IMR-90 (cell line): ENCODE measurements around the gene EXOC4. TPM values are rescaled to one million over a fixed set of nuclear protein-coding genes. Genes with fewer than 3 reads are reported as not detected.

Experiments
- ATAC-seq: fragments of 200-7000 bp; cut with Tn5 transposase; 2 replicates; pipeline ENCODE4 v1.9.1; 2020; ENCODE audit warnings: low read depth, mild to moderate bottlenecking, moderate library complexity
- BruUV-seq: library from RNA; stranded (reverse); fragments of 400-500 nt; replicated peaks from 2 replicates; lab custom pipeline; 2021; lab: Mats Ljungman, UMichigan
- CTCF ChIA-PET: fragments of 300-600 bp; formaldehyde crosslinking; extraction: SDS; loops from one replicate; lab custom pipeline; 2021; ENCODE audit warnings: antibody characterized with exemption; lab: Yijun Ruan, JAX
- POLR2A ChIA-PET: fragments of 300-600 bp; sonication (Branson Sonifier 250); formaldehyde crosslinking; loops from one replicate; lab custom pipeline; 2022; ENCODE audit warnings: antibody characterized with exemption; ENCODE audit not compliant: unreplicated experiment; lab: Charles Lee
- DNase-seq: peaks from one replicate; pipeline ENCODE4 v3.0.0; 2013
- H2AFZ ChIP-seq: replicated peaks from 2 replicates; pipeline ENCODE3; 2013; ENCODE audit warnings: low read length, mild to moderate bottlenecking; ENCODE audit not compliant: poor library complexity
- H2AK5ac ChIP-seq: 2 replicates; pipeline ENCODE4 v1.6.1; 2013; ENCODE audit warnings: low read depth, low read length, inconsistent platforms
- H2AK9ac ChIP-seq: replicated peaks from 2 replicates; pipeline ENCODE3; 2013; ENCODE audit warnings: mild to moderate bottlenecking, low read depth, low read length, moderate library complexity; ENCODE audit not compliant: poor library complexity
- H2BK120ac ChIP-seq: 2 replicates; pipeline ENCODE4 v1.6.1; 2013; ENCODE audit warnings: low read depth, low read length, inconsistent platforms
- H2BK15ac ChIP-seq: 3 replicates; pipeline ENCODE4 v1.6.1; 2013; ENCODE audit warnings: low read depth, low read length, inconsistent platforms
- H2BK20ac ChIP-seq: 2 replicates; pipeline ENCODE4 v1.6.1; 2013; ENCODE audit warnings: low read depth, mild to moderate bottlenecking, inconsistent platforms, low read length, moderate library complexity
- H2BK5ac ChIP-seq: 2 replicates; pipeline ENCODE4 v1.6.1; 2013; ENCODE audit warnings: mild to moderate bottlenecking, low read depth, low read length, inconsistent platforms; ENCODE audit not compliant: poor library complexity, severe bottlenecking
- H3K14ac ChIP-seq: replicated peaks from 2 replicates; pipeline ENCODE4 v1.6.1; 2013; ENCODE audit warnings: low read depth, low read length, inconsistent platforms
- H3K18ac ChIP-seq: 2 replicates; pipeline ENCODE4 v1.6.1; 2013; ENCODE audit warnings: low read depth, low read length, control low read depth
- H3K23ac ChIP-seq: 2 replicates; pipeline ENCODE4 v1.6.1; 2013; ENCODE audit warnings: low read depth, low read length, inconsistent platforms
- H3K27ac ChIP-seq: 2 replicates; pipeline ENCODE4 v1.5.1; 2013; ENCODE audit warnings: mild to moderate bottlenecking, control low read depth, low read length; ENCODE audit not compliant: insufficient read depth
- H3K27me3 ChIP-seq: 2 replicates; pipeline ENCODE4 v1.6.1; 2013; ENCODE audit warnings: low read length; ENCODE audit not compliant: control insufficient read depth, insufficient read depth
- H3K36me3 ChIP-seq: 2 replicates; pipeline ENCODE4 v1.6.1; 2013; ENCODE audit warnings: low read length, mixed read lengths; ENCODE audit not compliant: control insufficient read depth, insufficient read depth
- H3K4ac ChIP-seq: 2 replicates; pipeline ENCODE4 v1.6.1; 2013; ENCODE audit warnings: low read depth, low read length, inconsistent platforms
- H3K4me1 ChIP-seq: 2 replicates; pipeline ENCODE4 v1.6.1; 2013; ENCODE audit warnings: low read length, mixed read lengths; ENCODE audit not compliant: control insufficient read depth, insufficient read depth
- H3K4me2 ChIP-seq: 2 replicates; pipeline ENCODE4 v1.6.1; 2013; ENCODE audit warnings: low read depth, mild to moderate bottlenecking, control low read depth, low read length, moderate library complexity
- H3K4me3 ChIP-seq: 2 replicates; pipeline ENCODE4 v1.5.1; 2013; ENCODE audit warnings: low read depth, mild to moderate bottlenecking, control low read depth, low read length, moderate library complexity; ENCODE audit not compliant: insufficient read depth
- H3K56ac ChIP-seq: 2 replicates; pipeline ENCODE4 v1.6.1; 2013; ENCODE audit warnings: low read length, inconsistent platforms; ENCODE audit not compliant: insufficient read depth; ENCODE audit errors: extremely low read depth
- H3K79me1 ChIP-seq, 2 experiments: 2 replicates each; pipeline ENCODE4 v1.6.1; 2013; ENCODE audit warnings: low read length in 2 of 2, inconsistent platforms in 1 of 2, low read depth in 1 of 2
- H3K9ac ChIP-seq: 2 replicates; pipeline ENCODE4 v1.6.1; 2013; ENCODE audit warnings: low read depth, low read length, control low read depth
- H3K9me1 ChIP-seq: 2 replicates; pipeline ENCODE4 v1.6.1; 2013; ENCODE audit warnings: low read length, inconsistent platforms; ENCODE audit not compliant: insufficient read depth
- H3K9me3 ChIP-seq: 2 replicates; pipeline ENCODE4 v1.6.1; 2013; ENCODE audit warnings: low read length; ENCODE audit not compliant: control insufficient read depth, insufficient read depth
- H4K20me1 ChIP-seq: 2 replicates; pipeline ENCODE4 v1.6.1; 2013; ENCODE audit warnings: low read length, inconsistent platforms; ENCODE audit not compliant: insufficient read depth
- H4K5ac ChIP-seq: 2 replicates; pipeline ENCODE4 v1.6.1; 2013; ENCODE audit warnings: mild to moderate bottlenecking, low read depth, low read length, control low read depth
- H4K8ac ChIP-seq, 2 experiments: 2 replicates each; pipeline ENCODE4 v1.6.1; 2013; ENCODE audit warnings: low read depth in 2 of 2, low read length in 2 of 2, control low read depth in 1 of 2, inconsistent platforms in 1 of 2
- H4K91ac ChIP-seq: 2 replicates; pipeline ENCODE4 v1.6.1; 2013; ENCODE audit warnings: low read depth, low read length, inconsistent platforms; ENCODE audit not compliant: insufficient read depth
- CEBPB ChIP-seq: IDR thresholded peaks from 2 replicates; pipeline ENCODE4 v1.6.1; 2012; ENCODE audit warnings: low read depth, low read length, improper control_type of control experiment
- CHD1 ChIP-seq: IDR thresholded peaks from 2 replicates; pipeline ENCODE4 v1.6.1; 2012; ENCODE audit warnings: low read depth, low read length, improper control_type of control experiment
- ELK1 ChIP-seq: fragments of 150-350 bp; IDR thresholded peaks from 2 replicates; pipeline ENCODE4 v1.6.1; 2016; ENCODE audit warnings: low read depth, mild to moderate bottlenecking, low read length, moderate library complexity, borderline replicate concordance
- FOS ChIP-seq: fragments of 150-350 bp; IDR thresholded peaks from 2 replicates; pipeline ENCODE4 v1.6.1; 2016; ENCODE audit warnings: low read depth, low read length
- MAFK ChIP-seq: IDR thresholded peaks from 2 replicates; pipeline ENCODE4 v1.6.1; 2012; ENCODE audit warnings: low read depth, low read length, improper control_type of control experiment
- MAZ ChIP-seq: IDR thresholded peaks from 2 replicates; pipeline ENCODE4 v1.6.1; 2012; ENCODE audit warnings: low read depth, mild to moderate bottlenecking, low read length, improper control_type of control experiment, moderate library complexity, borderline replicate concordance
- RCOR1 ChIP-seq: IDR thresholded peaks from 2 replicates; pipeline ENCODE4 v1.6.1; 2012; ENCODE audit warnings: mild to moderate bottlenecking, low read length, improper control_type of control experiment; ENCODE audit not compliant: insufficient replicate concordance
- WGBS, 2 experiments: methylation state at CpG; one replicate each; pipeline versions ENCODE4 v1.1.5 to v1.1.7; 2013; ENCODE audit warnings: missing lambda C conversion rate in 2 of 2; ENCODE audit not compliant: insufficient read length in 1 of 2; ENCODE audit errors: extremely low coverage in 2 of 2; 5-methylcytosine and 5-hydroxymethylcytosine counted together
- dilution Hi-C: fragments of 300-500 bp; cut with HindIII; formaldehyde crosslinking; loops from one replicate; pipeline ENCODE4 v1.14.3; 2018; ENCODE audit warnings: low sequenced_read_pairs; ENCODE audit not compliant: unreplicated experiment
- in situ Hi-C: fragments of 300-500 bp; cut with MboI; formaldehyde crosslinking; loops from 3 replicates; pipeline ENCODE4 v1.14.3; 2019; ENCODE audit warnings: low sequenced_read_pairs, inconsistent platforms, mixed read lengths
- intact Hi-C: fragments of 100-400 bp; cut with micrococcal nuclease; formaldehyde crosslinking; loops from 2 replicates; pipeline ENCODE4 v1.10.0; 2022
- polyA plus RNA-seq, 3 experiments: library from polyadenylated mRNA; depleted of rRNA; stranded (reverse); fragments of >200 nt; gene quantifications; 2 replicates each; pipeline ENCODE4 v1.2.3, GENCODE V29; 2012; ENCODE audit warnings: low replicate concordance in 1 of 3
- total RNA-seq: library from RNA; depleted of rRNA; stranded (reverse); fragments of >200 nt; gene quantifications from 2 replicates; pipeline ENCODE4 v1.2.3, GENCODE V29; 2012

Gene EXOC4
- total and polyA plus RNA-seq, 2 of the 4 experiments (the other 2 are of a cell fraction): 25.4 to 94.6 TPM

DNA sequence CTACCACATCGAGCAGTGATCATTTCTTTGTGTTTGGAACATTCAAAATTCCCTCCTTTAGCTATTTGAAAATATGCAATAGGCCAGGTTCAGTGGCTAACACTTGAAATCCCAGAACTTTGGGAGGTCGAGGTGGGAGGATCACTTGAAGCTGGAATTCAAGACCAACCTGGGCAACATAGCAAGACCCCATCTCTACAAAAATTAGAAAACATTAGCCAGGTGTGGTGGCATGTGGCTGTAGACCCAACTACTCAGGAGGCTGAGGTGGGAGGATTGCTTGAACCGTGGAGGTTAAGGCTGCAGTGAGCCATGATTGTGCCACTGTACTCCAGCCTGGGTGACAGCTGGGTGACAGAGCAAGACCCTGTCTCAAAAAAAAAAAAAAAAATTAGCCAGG is 15.3 kb upstream of the EXOC4 start:
- H3K9ac ChIP-seq: no peak overlapping the region
- no peak for ATAC-seq
- POLR2A ChIA-PET: no interaction called here
- dilution Hi-C loops: no loop called here
- H4K5ac ChIP-seq: no peak overlapping the region
- no peak overlapping the region for H3K56ac ChIP-seq
- DNase-seq: no peak
- no peaks in the 10 kb centered on the region for H4K20me1 ChIP-seq
- no peak for TF ChIP-seq CEBPB
- TF ChIP-seq ELK1: no peak
- no peak for TF ChIP-seq RCOR1
- no peak for TF ChIP-seq CHD1
- no peak for TF ChIP-seq MAFK
- TF ChIP-seq FOS: no peak
- TF ChIP-seq MAZ: no peak
- H4K91ac ChIP-seq: no peak overlapping the region
- no peak overlapping the region for H3K4me3 ChIP-seq
- H2BK5ac ChIP-seq: no peak overlapping the region
- in situ Hi-C loops: no loop called here
- CTCF ChIA-PET: interaction anchor here (1.2 kb wide), 1 partner anchor 15 kb away, joined by 8 read pairs; the partner anchor contains the start of gene EXOC4
- intact Hi-C loops: no loop called here
- no peak overlapping the region for H2BK15ac ChIP-seq
- no peaks in the 10 kb centered on the region for H3K9me1 ChIP-seq
- H3K27me3 ChIP-seq: peaks cover 4% of the 10 kb centered on the region
- no peaks in the 10 kb centered on the region for H3K4me1 ChIP-seq
- no peak overlapping the region for H3K23ac ChIP-seq
- no TSS peak for BruUV-seq
- no peak overlapping the region for H3K4ac ChIP-seq
- H3K4me2 ChIP-seq: no peak overlapping the region
- no peak overlapping the region for H2AK9ac ChIP-seq
- no peak overlapping the region for H2BK120ac ChIP-seq
- no peaks in the 10 kb centered on the region for H3K36me3 ChIP-seq
- H2BK20ac ChIP-seq: no peak overlapping the region
- no peak overlapping the region for H4K8ac ChIP-seq
- no peak overlapping the region for H3K18ac ChIP-seq
- no CpG with 5 or more reads among the region's 3 CpGs for WGBS, 2 experiments
- no peak overlapping the region for H2AFZ ChIP-seq
- no peak overlapping the region for H2AK5ac ChIP-seq
- H3K79me1 ChIP-seq: no peaks in the 10 kb centered on the region
- no peak overlapping the region for H3K27ac ChIP-seq
- H3K9me3 ChIP-seq: no peaks in the 10 kb centered on the region
- H3K14ac ChIP-seq: no peak overlapping the region
